CMK (cell line): ENCODE measurements around the gene DEGS2.

Experiments used
- DNase-seq: peaks from one replicate; pipeline ENCODE4 v3.0.0-alpha.2; 2010; ENCODE audit warnings: low read depth

DEGS2 gene

DNA sequence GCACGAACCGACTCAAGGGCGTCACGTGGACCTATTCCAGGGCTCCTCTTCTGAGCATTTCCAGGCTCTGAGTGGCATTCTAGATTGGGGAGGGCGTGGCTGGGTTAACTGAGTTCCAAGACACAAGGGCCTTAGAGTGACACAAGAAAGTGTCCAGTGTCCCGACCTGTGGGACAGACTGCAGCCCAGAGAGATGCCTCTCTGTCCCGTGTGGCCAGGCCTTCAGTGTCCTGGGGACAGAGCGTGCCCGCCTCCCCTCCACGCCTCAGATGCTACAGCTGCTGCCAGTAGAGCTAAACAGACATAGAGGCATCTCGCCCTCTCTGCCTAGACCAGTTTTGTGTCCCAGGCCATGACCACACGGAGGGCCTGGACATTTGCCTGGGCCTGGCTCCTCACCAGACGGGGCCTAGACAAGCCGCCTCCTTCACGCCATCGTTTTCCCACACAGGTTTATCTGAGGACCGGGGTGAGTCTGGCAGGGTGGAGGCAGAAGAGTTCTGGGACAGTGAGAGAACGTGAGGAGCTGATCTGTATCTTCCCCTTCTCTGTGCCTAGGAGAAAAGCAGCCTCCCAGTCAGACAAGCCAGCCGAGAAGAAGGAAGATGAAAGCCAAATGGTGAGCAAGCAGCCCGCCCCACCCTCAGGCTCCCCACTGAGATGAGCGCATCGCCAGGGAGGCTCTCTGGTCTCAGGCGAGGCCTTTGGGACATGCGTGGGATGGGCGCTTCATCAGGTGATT is 27.1 kb downstream of the DEGS2 start:
- DNase-seq, result no peak

GRCh38 chr14:100131181-100131580 is 28.3 kb downstream of the DEGS2 start:
- no peak for DNase-seq

GRCh38 chr14:100130521-100130920 is 28.9 kb downstream of the DEGS2 start:
- DNase-seq, result no peak

GRCh38 chr14:100129161-100129589 is 30.3 kb downstream of the DEGS2 start:
- no peak for DNase-seq

- DNase-seq, result no peak
These were observed 30.8 kb downstream of the DEGS2 start for GRCh38 chr14:100128688-100129087.

GRCh38 chr14:100127853-100128455 is 31.5 kb downstream of the DEGS2 start:
- DNase-seq, result no peak

DNA sequence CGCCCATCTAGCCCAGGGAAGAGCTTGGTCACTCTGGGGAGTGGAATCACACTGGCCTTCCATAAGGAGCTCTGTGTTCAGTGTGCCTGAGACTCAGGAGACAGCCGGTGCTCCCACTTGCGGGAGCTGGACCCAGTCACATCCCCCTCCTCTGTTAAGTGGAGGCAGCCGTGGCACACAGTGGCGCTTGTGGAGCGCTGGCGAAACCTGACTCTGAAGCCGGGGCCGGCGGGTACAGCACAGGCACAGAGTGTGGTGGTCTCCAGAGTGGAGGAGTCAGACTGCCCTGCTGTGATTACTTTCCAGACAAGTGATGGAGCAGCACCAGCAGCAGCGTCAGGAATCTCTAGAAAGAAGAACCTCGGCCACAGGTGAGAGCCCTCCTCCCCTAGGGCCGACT is 33.0 kb downstream of the DEGS2 start:
- DNase-seq, result no peak

GRCh38 chr14:100124551-100125088 is 34.8 kb downstream of the DEGS2 start:
- no peak for DNase-seq

GRCh38 chr14:100123618-100124017 is 35.8 kb downstream of the DEGS2 start:
- no peak for DNase-seq

- DNase-seq, result no peak
These were observed 36.8 kb downstream of the DEGS2 start for GRCh38 chr14:100122481-100123223.

DNA sequence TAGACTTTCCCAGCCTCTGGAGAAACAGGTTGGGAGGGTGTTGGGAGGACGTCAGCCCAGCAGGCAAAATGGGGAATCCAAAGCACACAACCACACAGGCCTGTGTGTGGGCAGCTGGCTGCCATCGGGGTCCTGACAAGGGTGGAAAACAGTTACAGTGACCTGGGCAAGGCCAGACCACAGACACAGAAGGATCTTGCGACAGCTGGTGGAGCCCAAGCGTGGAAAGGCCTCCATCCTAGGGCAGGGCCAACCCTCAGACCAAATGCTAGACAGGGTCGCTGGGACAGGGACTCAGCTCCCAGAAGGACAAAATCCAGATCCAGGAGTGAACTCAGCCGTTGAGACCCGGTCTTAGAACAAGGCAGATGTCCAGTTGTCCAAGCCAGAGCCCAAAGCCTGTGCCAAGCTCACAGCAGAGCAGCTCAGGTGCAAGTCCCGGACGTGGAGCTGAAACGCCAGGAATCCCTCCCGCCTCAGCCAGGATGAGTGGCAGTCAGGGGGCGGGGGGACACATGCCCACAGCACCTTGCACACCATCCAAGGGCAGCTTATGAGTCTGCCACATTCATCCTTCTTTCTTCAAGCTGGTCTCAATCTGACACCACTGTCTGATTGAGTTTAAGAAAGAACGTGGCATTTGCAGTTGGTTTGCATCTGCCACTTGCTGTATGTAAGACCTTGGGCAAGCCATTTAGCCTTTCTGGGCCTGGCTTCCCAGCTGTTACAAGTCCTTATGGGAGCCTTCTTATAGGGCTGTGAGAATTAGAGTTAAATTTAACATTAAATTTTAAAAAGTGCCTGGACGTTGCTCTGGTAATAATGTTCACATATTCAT is 37.6 kb downstream of the DEGS2 start:
- DNase-seq, result no peak

GRCh38 chr14:100120522-100121269 is 38.7 kb downstream of the DEGS2 start:
- no peak for DNase-seq

DNA sequence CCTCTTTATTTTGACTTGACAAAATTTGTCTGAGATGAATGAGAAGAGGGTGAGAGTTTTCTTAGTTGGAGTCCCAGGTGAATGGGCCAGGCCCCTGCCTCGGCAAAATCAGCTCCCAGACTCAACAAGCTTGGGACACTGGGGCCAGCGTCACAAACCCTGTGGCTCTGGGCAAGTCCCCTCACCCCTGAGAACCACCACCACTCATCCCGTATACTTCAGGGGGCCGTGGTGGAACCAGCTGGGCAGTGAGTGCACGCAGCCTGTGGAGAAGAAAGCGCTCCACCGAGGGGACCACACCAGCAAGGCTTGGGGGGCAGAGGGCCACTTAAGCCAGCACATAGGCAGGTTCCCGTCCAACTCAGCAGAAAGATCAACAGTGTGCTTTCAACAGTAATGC is 40.2 kb downstream of the DEGS2 start:
- DNase-seq, result no peak

- no peak for DNase-seq
These were observed 40.9 kb downstream of the DEGS2 start for GRCh38 chr14:100118396-100119011.

- DNase-seq, result no peak
These were observed 41.6 kb downstream of the DEGS2 start for GRCh38 chr14:100117633-100118395.

GRCh38 chr14:100117026-100117425 is 42.4 kb downstream of the DEGS2 start:
- DNase-seq, result no peak

DNA sequence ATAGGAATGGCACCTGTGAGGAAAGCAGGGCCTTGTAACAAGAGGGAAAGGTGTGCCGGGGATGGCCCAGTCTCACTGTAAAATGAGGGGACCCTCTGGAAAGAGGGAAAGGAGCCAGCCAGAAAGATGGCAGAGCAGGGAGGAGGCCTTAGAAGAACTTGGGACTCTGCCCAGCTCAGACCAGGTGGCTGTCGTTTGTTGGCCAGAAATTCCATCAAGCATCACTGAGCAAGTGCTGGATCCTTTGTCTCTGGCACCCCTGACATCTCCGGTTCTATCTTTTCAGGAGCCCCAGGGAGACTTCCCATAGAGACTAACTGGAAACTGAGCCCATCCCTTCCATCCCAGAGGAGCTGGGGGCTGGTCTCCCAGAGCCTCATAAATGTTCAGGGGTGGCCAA is 43.3 kb downstream of the DEGS2 start:
- no peak for DNase-seq

DNA sequence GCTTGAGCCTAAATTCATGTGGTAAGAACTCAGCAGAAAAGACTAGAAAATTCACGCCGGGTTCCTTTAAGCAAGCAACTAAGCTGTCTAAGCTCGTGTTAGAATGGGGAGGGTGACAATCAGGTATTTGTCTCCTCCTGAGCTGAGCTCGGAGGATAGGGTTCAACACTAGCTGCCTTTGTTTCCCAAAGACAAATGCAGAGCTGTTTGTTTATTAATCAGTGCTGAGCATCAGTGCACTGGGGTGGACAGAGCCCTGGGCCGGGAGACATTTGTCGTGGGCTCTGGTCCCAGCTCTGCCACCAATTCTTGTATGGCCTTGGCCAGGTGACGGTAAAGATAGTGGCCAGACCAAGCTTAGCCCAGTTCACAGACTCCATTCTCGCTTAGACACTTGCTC is 43.7 kb downstream of the DEGS2 start:
- no peak for DNase-seq

DNA sequence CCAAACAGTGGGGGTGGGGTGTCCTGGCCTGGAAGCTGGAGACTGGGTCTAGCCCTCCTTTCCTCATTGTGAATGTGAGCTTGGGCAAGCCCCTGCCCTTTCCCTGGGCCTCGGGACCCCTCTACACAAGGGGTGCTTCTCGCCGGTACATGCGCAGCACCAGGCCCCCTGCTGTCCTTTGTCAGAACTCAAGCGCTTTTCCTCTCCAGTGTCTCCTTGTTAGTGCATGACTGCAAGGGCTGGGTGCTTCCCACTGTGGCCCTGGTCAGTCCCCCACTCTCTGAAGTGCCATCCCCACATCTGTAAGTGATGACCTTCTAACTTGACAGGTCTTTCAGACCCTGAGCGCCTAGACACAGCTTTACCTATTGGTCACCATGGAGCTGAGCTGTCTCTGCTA is 44.2 kb downstream of the DEGS2 start:
- DNase-seq, result no peak
